GM23338 (cell line): Measurements from ENCODE around the gene GPR146. TPM values are rescaled to one million over a fixed set of nuclear protein-coding genes. Genes with fewer than 3 reads are reported as not detected.

Experiments
- ATAC-seq: fragments of 200-7000 bp; cut with Tn5 transposase; 3 replicates; pipeline ENCODE4 v1.9.1; 2020
- DNase-seq: peaks from one replicate; pipeline ENCODE4 v3.0.0-alpha.2; 2015; ENCODE audit warnings: low spot score
- H2AFZ ChIP-seq: fragments of 200-600 bp; sonication (generic); 2 replicates; pipeline ENCODE4 v1.8.0; 2016; ENCODE audit warnings: antibody characterized with exemption, mild to moderate bottlenecking, moderate library complexity
- H3F3A ChIP-seq: fragments of 200-600 bp; sonication (generic); replicated peaks from 2 replicates; pipeline ENCODE4 v1.8.0; 2017; ENCODE audit warnings: antibody characterized with exemption, mixed run types, low read depth
- H3K27ac ChIP-seq: fragments of 200-600 bp; sonication (generic); 2 replicates; pipeline ENCODE4 v1.6.1; 2016; ENCODE audit warnings: low read depth
- H3K27me3 ChIP-seq: fragments of 200-600 bp; sonication (generic); 2 replicates; pipeline ENCODE4 v1.8.0; 2016; ENCODE audit warnings: mild to moderate bottlenecking, mixed run types, moderate library complexity; ENCODE audit not compliant: insufficient read depth
- H3K36me3 ChIP-seq: fragments of 200-600 bp; sonication (generic); 2 replicates; pipeline ENCODE4 v1.8.0; 2016; ENCODE audit warnings: mild to moderate bottlenecking; ENCODE audit not compliant: insufficient read depth
- H3K4me1 ChIP-seq: fragments of 200-600 bp; sonication (generic); 2 replicates; pipeline ENCODE4 v1.8.0; 2016; ENCODE audit warnings: mild to moderate bottlenecking, moderate library complexity; ENCODE audit not compliant: insufficient read depth
- H3K4me2 ChIP-seq: fragments of 200-600 bp; sonication (generic); 2 replicates; pipeline ENCODE4 v1.7.1; 2017; ENCODE audit warnings: mixed run types
- H3K4me3 ChIP-seq: fragments of 200-600 bp; sonication (generic); 2 replicates; pipeline ENCODE4 v1.6.1; 2016; ENCODE audit warnings: mixed run types
- H3K79me2 ChIP-seq: fragments of 200-600 bp; sonication (generic); replicated peaks from 2 replicates; pipeline ENCODE4 v1.8.0; 2017; ENCODE audit warnings: mild to moderate bottlenecking; ENCODE audit not compliant: insufficient read depth
- H3K9me2 ChIP-seq: fragments of 200-600 bp; sonication (generic); 2 replicates; pipeline ENCODE4 v1.8.0; 2017; ENCODE audit not compliant: insufficient read depth
- H4K20me1 ChIP-seq: fragments of 200-600 bp; sonication (generic); replicated peaks from 2 replicates; pipeline ENCODE4 v1.8.0; 2017; ENCODE audit warnings: mild to moderate bottlenecking; ENCODE audit not compliant: insufficient read depth
- H3K27ac Mint-ChIP-seq: 2 replicates; pipeline ENCODE4 v1.8.0; 2020; ENCODE audit warnings: inconsistent platforms, mild to moderate bottlenecking, moderate library complexity, mixed read lengths
- H3K27me3 Mint-ChIP-seq: 3 replicates; pipeline ENCODE4 v1.8.0; 2022; ENCODE audit warnings: low read depth, mild to moderate bottlenecking, moderate library complexity, mixed read lengths, inconsistent platforms; ENCODE audit not compliant: insufficient read depth, poor library complexity
- H3K36me3 Mint-ChIP-seq: 3 replicates; pipeline ENCODE4 v1.8.0; 2021; ENCODE audit warnings: low read depth, mild to moderate bottlenecking, inconsistent platforms, moderate library complexity, mixed read lengths
- H3K4me1 Mint-ChIP-seq: 3 replicates; pipeline ENCODE4 v1.8.0; 2020; ENCODE audit warnings: mild to moderate bottlenecking, inconsistent platforms, mixed read lengths
- H3K4me3 Mint-ChIP-seq: 3 replicates; pipeline ENCODE4 v1.8.0; 2021; ENCODE audit warnings: moderate library complexity, mild to moderate bottlenecking, inconsistent platforms, mixed read lengths
- H3K9me3 Mint-ChIP-seq: 3 replicates; pipeline ENCODE4 v1.8.0; 2020; ENCODE audit warnings: moderate library complexity, mild to moderate bottlenecking, inconsistent platforms, mixed read lengths
- CREB1 ChIP-seq: fragments of 250-450 bp; sonication (Bioruptor Pico); IDR thresholded peaks from 2 replicates; pipeline ENCODE4 v1.5.0; 2020; ENCODE audit warnings: low read depth, mild to moderate bottlenecking, moderate library complexity
- CTCF ChIP-seq, 2 experiments: fragments of 200-600 bp in 1 of 2; sonication (generic) in 1 of 2; conservative IDR thresholded peaks; 2 replicates each; pipeline versions ENCODE4 v1.5.1 to v1.6.1; 2016 to 2017; ENCODE audit warnings: antibody characterized with exemption in 2 of 2, low read depth in 2 of 2, mild to moderate bottlenecking in 2 of 2, moderate library complexity in 1 of 2
- ETS1 ChIP-seq: IDR thresholded peaks from 2 replicates; pipeline ENCODE4 v1.6.1; 2016; ENCODE audit warnings: antibody characterized with exemption
- EZH2phosphoT487 ChIP-seq: fragments of 200-600 bp; sonication (generic); IDR thresholded peaks from one replicate; pipeline ENCODE4 v1.8.1; 2018; ENCODE audit warnings: antibody characterized with exemption; ENCODE audit not compliant: unreplicated experiment
- POLR2AphosphoS5 ChIP-seq: IDR thresholded peaks from 2 replicates; pipeline ENCODE4 v1.6.1; 2016; ENCODE audit warnings: antibody characterized with exemption, low read depth
- ZNF114 ChIP-seq: fragments of 250-450 bp; sonication (Bioruptor Pico); IDR thresholded peaks from 2 replicates; pipeline ENCODE4 v1.5.0; 2020; ENCODE audit warnings: mild to moderate bottlenecking, moderate library complexity
- polyA plus RNA-seq: library from polyadenylated mRNA; unstranded; fragments of >200 nt; fragmentation: Nextera tagmentation; extraction: Ambion mirVana; gene quantifications from 2 replicates; pipeline ENCODE4 v1.2.1, GENCODE V29; 2016
- total RNA-seq: library from RNA; depleted of rRNA; stranded (reverse); fragments of >200 nt; shearing (Covaris generic); gene quantifications from 2 replicates; pipeline ENCODE4 v1.2.3, GENCODE V29; 2014
- TF ChIP-seq, protein P1 (sequence below): fragments of 250-450 bp; sonication (Bioruptor Pico); IDR thresholded peaks from 2 replicates; pipeline ENCODE4 v1.5.0; 2020; ENCODE audit warnings: mild to moderate bottlenecking, moderate library complexity

GPR146 gene
- total and polyA plus RNA-seq, 2 experiments from 2014 or later: 0.28 to 0.37 TPM

DNA sequence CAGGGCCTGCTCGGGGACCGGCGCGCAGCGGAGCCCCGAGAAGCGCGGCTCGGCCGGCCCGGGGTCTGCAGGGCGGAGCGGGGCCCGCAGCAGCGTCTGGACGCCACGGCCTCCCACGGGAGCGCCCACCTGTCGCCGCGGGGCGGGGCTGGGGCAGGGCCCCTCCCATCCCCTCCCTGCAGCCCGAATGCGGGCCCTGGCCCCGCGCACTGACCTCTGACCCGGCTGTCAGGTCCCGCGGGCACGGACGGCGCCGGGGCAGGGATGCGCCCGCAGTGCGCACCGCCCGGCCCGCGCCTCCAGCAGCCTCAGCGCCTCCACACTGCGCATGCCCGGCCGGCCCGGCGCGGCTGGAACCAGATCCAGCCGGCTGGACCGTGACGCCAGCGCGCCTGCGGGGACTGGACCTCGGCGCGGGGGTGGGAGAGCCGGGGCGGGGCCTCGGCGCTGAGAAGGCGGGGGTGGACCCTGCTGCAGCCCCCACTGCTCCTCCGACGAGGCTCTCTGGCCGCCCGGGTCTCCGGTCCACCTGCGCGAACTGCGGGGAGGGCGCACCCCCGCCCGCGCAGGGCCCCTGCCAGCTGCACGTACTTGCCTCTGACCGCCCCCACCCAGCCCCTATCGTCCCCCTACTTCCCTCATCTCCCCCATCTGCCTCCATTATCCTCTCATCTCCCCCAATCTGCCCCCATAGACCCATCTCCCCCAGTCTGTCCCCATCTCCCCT is 16.1 kb upstream of the GPR146 start:
- no peak overlapping the region for H3K27ac ChIP-seq
- no peaks in the 10 kb centered on the region; the same call in 2 of the 3 replicates for H3K9me3 Mint-ChIP-seq
- H3K27me3 Mint-ChIP-seq: peaks cover 15% of the 10 kb centered on the region
- no peak for TF ChIP-seq ETS1
- peak; percentile 40; the same call in 1 of the 2 replicates for TF ChIP-seq CREB1
- H3K4me2 ChIP-seq: peak overlapping the region; percentile 82
- peak; percentile 85 for DNase-seq
- peaks cover 8% of the 10 kb centered on the region for H4K20me1 ChIP-seq
- H2AFZ ChIP-seq: no peak overlapping the region
- peaks cover 5% of the 10 kb centered on the region; the same call in 1 of the 2 replicates for H3F3A ChIP-seq
- H3K4me3 ChIP-seq: peak overlapping the region; percentile 61
- peaks cover 5% of the 10 kb centered on the region; the same call in 2 of the 3 replicates for H3K4me1 Mint-ChIP-seq
- H3K36me3 Mint-ChIP-seq: peaks cover 7% of the 10 kb centered on the region; the same call in 2 of the 3 replicates
- peak; percentile 84 for ATAC-seq
- H3K4me1 ChIP-seq: no peaks in the 10 kb centered on the region; the same call in 1 of the 2 replicates
- no peaks in the 10 kb centered on the region for H3K27me3 ChIP-seq
- peaks cover 4% of the 10 kb centered on the region; the same call in 1 of the 2 replicates for H3K79me2 ChIP-seq
- no peaks in the 10 kb centered on the region for H3K36me3 ChIP-seq
- H3K9me2 ChIP-seq: no peaks in the 10 kb centered on the region
- peak overlapping the region; percentile 63 for H3K4me3 Mint-ChIP-seq
- H3K27ac Mint-ChIP-seq: no peak overlapping the region

DNA sequence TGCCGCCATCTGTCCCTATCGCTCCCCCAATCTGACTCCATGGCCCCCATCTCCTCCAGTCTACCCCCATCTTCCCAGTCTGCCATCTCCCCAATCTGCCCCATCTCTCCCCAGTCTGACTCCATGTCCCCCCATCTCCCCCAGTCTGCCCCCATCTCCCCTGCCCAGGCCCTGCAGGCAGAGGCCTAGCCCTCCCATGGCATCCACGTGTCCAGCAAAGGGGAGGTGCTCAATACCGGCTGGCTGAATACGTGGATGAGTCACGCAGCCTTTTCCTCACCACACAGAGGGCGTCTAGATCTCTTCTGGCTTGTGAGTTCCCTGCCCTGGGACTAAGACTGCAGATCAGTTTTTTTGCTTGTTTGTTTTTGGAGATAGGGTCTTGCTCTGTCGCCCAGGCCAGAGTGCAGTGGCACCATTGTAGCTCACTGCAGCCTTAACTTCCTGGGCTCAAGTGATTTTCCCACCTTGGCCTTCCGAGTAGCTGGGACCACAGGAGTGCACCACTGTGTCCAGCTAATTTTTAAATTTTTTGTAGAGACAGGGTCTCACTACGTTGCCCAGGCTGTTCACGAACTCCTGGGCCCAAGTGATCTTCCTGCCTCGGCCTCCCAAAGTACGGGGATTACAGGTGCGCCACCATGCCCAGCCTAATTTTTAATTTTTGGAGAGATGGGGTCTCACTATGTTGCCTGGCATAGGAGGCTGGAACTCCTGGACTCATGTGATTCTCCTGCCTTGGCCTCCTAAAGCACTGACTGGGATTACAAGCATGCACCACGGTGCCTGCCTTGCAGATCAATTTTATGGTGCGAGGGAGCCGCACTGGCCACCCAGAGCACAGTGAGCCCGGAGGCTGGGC is 15.3 kb upstream of the GPR146 start:
- Mint-ChIP-seq H3K36me3 (peaks cover 8% of the 10 kb centered on the region), H3K4me3 (peak overlapping the region; percentile 63), H3K27ac (peak overlapping the region; percentile 56; the same call in 1 of the 2 replicates), H3K9me3 (no peaks in the 10 kb centered on the region; the same call in 2 of the 3 replicates), H3K27me3 (peaks cover 15% of the 10 kb centered on the region), H3K4me1 (peaks cover 5% of the 10 kb centered on the region; the same call in 2 of the 3 replicates)
- Histone ChIP-seq H3K27ac (no peak overlapping the region), H3K36me3 (no peaks in the 10 kb centered on the region), H3K9me2 (no peaks in the 10 kb centered on the region), H3K4me3 (peak overlapping the region; percentile 61), H3F3A (peaks cover 5% of the 10 kb centered on the region; the same call in 1 of the 2 replicates), H3K4me2 (peak overlapping the region; percentile 82; the same call in 1 of the 2 replicates), H4K20me1 (peaks cover 8% of the 10 kb centered on the region), H3K4me1 (no peaks in the 10 kb centered on the region; the same call in 1 of the 2 replicates), H3K79me2 (peaks cover 4% of the 10 kb centered on the region; the same call in 1 of the 2 replicates), H3K27me3 (no peaks in the 10 kb centered on the region), H2AFZ (no peak overlapping the region)
- DNase-seq (peak; percentile 60), ATAC-seq (peak; percentile 19)
- no peak for TF ChIP-seq CTCF (conservative IDR thresholded peaks at IDR 0.05; ENCODE audit: low read depth in 2 of 2)
- no peak for TF ChIP-seq EZH2phosphoT487
- TF ChIP-seq, protein P1, sequence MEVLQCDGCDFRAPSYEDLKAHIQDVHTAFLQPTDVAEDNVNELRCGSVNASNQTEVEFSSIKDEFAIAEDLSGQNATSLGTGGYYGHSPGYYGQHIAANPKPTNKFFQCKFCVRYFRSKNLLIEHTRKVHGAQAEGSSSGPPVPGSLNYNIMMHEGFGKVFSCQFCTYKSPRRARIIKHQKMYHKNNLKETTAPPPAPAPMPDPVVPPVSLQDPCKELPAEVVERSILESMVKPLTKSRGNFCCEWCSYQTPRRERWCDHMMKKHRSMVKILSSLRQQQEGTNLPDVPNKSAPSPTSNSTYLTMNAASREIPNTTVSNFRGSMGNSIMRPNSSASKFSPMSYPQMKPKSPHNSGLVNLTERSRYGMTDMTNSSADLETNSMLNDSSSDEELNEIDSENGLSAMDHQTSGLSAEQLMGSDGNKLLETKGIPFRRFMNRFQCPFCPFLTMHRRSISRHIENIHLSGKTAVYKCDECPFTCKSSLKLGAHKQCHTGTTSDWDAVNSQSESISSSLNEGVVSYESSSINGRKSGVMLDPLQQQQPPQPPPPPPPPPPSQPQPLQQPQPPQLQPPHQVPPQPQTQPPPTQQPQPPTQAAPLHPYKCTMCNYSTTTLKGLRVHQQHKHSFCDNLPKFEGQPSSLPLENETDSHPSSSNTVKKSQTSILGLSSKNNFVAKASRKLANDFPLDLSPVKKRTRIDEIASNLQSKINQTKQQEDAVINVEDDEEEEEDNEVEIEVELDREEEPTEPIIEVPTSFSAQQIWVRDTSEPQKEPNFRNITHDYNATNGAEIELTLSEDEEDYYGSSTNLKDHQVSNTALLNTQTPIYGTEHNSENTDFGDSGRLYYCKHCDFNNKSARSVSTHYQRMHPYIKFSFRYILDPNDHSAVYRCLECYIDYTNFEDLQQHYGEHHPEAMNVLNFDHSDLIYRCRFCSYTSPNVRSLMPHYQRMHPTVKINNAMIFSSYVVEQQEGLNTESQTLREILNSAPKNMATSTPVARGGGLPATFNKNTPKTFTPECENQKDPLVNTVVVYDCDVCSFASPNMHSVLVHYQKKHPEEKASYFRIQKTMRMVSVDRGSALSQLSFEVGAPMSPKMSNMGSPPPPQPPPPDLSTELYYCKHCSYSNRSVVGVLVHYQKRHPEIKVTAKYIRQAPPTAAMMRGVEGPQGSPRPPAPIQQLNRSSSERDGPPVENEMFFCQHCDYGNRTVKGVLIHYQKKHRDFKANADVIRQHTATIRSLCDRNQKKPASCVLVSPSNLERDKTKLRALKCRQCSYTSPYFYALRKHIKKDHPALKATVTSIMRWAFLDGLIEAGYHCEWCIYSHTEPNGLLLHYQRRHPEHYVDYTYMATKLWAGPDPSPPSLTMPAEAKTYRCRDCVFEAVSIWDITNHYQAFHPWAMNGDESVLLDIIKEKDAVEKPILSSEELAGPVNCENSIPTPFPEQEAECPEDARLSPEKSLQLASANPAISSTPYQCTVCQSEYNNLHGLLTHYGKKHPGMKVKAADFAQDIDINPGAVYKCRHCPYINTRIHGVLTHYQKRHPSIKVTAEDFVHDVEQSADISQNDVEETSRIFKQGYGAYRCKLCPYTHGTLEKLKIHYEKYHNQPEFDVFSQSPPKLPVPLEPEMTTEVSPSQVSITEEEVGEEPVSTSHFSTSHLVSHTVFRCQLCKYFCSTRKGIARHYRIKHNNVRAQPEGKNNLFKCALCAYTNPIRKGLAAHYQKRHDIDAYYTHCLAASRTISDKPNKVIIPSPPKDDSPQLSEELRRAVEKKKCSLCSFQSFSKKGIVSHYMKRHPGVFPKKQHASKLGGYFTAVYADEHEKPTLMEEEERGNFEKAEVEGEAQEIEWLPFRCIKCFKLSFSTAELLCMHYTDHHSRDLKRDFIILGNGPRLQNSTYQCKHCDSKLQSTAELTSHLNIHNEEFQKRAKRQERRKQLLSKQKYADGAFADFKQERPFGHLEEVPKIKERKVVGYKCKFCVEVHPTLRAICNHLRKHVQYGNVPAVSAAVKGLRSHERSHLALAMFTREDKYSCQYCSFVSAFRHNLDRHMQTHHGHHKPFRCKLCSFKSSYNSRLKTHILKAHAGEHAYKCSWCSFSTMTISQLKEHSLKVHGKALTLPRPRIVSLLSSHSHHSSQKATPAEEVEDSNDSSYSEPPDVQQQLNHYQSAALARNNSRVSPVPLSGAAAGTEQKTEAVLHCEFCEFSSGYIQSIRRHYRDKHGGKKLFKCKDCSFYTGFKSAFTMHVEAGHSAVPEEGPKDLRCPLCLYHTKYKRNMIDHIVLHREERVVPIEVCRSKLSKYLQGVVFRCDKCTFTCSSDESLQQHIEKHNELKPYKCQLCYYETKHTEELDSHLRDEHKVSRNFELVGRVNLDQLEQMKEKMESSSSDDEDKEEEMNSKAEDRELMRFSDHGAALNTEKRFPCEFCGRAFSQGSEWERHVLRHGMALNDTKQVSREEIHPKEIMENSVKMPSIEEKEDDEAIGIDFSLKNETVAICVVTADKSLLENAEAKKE (CRISPR knock-in tag): no peak
- TF ChIP-seq ETS1: no peak
- TF ChIP-seq POLR2AphosphoS5: no peak
- no peak for TF ChIP-seq CREB1
- no peak for TF ChIP-seq ZNF114 (CRISPR knock-in tag)
